Measurements from ENCODE around the gene DCDC1.

Gene DCDC1

DNA sequence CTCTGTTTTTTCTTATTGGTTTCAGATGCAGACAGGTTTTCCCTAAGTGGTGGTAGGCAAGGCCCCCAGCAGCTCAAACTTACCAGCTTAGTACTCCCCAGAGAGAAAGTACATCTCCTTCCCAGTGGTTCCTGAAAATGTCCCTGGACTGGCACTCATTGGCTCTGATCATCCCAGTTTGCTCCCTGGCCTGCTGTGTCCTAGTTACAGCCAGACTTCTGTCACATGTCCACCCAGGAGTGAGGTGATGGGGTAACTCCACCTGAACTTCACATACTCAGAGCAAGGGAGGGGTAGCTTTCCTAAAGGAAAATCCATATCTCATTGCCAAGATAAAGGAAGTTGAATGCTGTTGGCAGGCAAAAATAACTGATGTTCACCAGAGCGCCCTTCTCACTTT lies 546.4 kb downstream of the DCDC1 start:
- no peak for DNase-seq

GRCh38 chr11:30821438-30821965 lies 548.0 kb downstream of the DCDC1 start:
- no peak for DNase-seq

DNA sequence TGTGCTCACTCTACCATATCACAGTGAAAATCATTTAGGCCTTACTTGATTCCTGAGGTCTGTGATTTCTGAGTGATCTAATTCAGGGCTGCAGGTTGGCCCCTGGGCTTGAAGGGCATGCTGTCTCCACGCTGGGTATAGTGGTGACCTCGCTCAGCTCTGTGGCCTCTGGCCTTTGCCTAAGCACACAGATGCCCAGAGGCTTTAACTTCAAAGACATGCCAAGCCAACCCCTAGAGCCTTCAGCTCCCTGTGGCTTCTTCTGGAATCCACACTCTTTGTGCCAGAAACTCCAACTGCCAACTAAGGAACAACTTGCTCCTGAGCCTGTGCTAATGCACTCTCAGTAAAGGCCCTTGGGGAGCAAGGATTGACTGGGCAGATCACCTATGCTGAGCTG lies 550.8 kb downstream of the DCDC1 start:
- DNase-seq: no peak

DNA sequence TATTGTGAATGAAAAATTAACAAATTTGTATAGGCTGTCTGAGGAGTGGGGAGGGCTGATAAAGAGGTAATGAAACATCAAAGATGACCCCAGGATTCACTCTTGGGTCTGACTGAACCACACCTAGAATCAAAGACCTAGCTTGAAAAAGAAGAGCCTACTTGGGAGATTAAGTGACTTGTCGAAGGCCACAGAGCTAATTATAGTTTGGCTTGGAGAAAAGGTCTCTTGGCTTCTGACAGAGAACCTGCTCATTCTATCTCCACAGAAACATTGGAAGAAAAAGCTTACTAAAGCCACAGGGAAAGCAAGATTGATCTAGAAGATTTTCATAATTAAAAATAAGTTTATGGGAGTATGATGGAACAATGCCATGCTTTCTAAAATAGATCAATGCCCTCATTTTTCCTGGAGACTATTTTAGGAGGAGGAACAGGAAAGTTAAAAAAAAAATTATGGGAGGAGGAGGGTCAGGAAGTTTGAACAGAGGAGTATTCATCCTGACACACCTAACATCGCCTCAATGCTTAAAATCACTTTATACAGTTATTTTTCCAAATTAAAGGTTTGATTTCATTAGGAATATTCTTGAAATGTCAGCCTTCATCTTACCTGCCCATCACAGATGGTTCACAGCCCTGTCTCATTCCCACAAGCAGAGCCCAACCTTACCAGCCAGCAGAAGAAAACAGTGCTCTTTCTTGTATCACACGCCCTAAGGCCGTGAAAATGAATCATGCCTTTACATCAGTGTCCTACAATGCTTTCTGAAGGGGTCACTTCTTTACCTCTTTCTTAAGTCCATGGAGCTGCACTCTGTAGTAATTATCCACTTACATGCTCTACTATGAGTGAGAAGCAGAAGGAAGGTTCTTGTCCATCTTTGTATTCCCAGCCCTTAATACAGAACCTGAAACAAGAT lies 552.3 kb downstream of the DCDC1 start:
- DNase-seq: no peak

- DNase-seq: no peak
Measured at GRCh38 chr11:30815619-30816018, 553.9 kb downstream of the DCDC1 start.

DNA sequence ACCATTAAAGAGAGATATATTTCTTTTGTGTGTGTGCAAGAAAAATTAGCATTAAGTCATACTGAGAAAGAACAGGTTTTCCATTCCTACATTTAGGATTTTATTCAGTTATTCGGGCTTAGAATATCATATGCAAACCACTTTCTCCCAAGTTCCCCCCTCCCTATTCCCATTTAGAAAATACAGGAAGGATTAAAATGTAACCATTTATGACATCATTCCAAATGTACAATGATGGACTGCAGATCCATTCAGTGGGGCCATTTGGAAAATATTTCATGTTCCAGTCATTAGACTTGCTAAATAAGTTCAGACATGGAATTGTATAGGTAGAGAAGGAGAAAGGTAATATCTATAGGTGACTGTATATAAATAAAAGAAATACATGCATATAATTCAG lies 554.8 kb downstream of the DCDC1 start:
- no peak for DNase-seq

Measured in DMS79 (cell line).